ENCODE data around the gene ST6GALNAC2. TPM values are rescaled to one million over a fixed set of nuclear protein-coding genes. Genes with fewer than 3 reads are reported as not detected.

Gene ST6GALNAC2
- total RNA-seq, 1 donor from 2014 or later = 13.6 TPM

GRCh38 chr17:76584427-76585032 is 1.1 kb downstream of the ST6GALNAC2 start:
- Histone ChIP-seq H3K27me3 (ENCODE audit: control insufficient read depth, insufficient read depth, low read length) (peaks cover 14% of the 10 kb centered on the region), H3K4me3 (ENCODE audit: low read depth, low read length) (peak overlapping the region; percentile 51), H3K36me3 (ENCODE audit: control insufficient read depth, insufficient read depth, low read length) (no peaks in the 10 kb centered on the region)
- DNase-seq (ENCODE audit: low read depth) = no peak
- TF ChIP-seq CTCF (IDR thresholded peaks at IDR 0.05; ENCODE audit: insufficient read depth, low read length, poor library complexity, severe bottlenecking) = no peak

- Histone ChIP-seq H3K4me3 (ENCODE audit: low read depth, low read length) (no peak overlapping the region), H3K27me3 (ENCODE audit: control insufficient read depth, insufficient read depth, low read length) (peaks cover 14% of the 10 kb centered on the region), H3K36me3 (ENCODE audit: control insufficient read depth, insufficient read depth, low read length) (no peaks in the 10 kb centered on the region)
- no peak for DNase-seq (ENCODE audit: low read depth)
- no peak for TF ChIP-seq CTCF (IDR thresholded peaks at IDR 0.05; ENCODE audit: insufficient read depth, low read length, poor library complexity, severe bottlenecking)
Measured at GRCh38 chr17:76582660-76583059, 3.0 kb downstream of the ST6GALNAC2 start.

- H3K36me3 ChIP-seq (ENCODE audit: control insufficient read depth, insufficient read depth, low read length) = no peaks in the 10 kb centered on the region
- no peak overlapping the region for H3K4me3 ChIP-seq (ENCODE audit: low read depth, low read length)
- no peak for DNase-seq (ENCODE audit: low read depth)
- peaks cover 6% of the 10 kb centered on the region for H3K27me3 ChIP-seq (ENCODE audit: control insufficient read depth, insufficient read depth, low read length)
- no peak for TF ChIP-seq CTCF (IDR thresholded peaks at IDR 0.05; ENCODE audit: insufficient read depth, low read length, poor library complexity, severe bottlenecking)
Measured at GRCh38 chr17:76581515-76581914, 4.1 kb downstream of the ST6GALNAC2 start.

GRCh38 chr17:76579281-76579680 is 6.4 kb downstream of the ST6GALNAC2 start:
- no peak for DNase-seq (ENCODE audit: low read depth)
- Histone ChIP-seq H3K4me3 (ENCODE audit: low read depth, low read length) (no peak overlapping the region), H3K36me3 (ENCODE audit: control insufficient read depth, insufficient read depth, low read length) (no peaks in the 10 kb centered on the region), H3K27me3 (ENCODE audit: control insufficient read depth, insufficient read depth, low read length) (no peaks in the 10 kb centered on the region)
- TF ChIP-seq CTCF (IDR thresholded peaks at IDR 0.05; ENCODE audit: insufficient read depth, low read length, poor library complexity, severe bottlenecking) = no peak

- TF ChIP-seq CTCF (IDR thresholded peaks at IDR 0.05; ENCODE audit: insufficient read depth, low read length, poor library complexity, severe bottlenecking) = no peak
- Histone ChIP-seq H3K36me3 (ENCODE audit: control insufficient read depth, insufficient read depth, low read length) (no peaks in the 10 kb centered on the region), H3K4me3 (ENCODE audit: low read depth, low read length) (no peak overlapping the region), H3K27me3 (ENCODE audit: control insufficient read depth, insufficient read depth, low read length) (no peaks in the 10 kb centered on the region)
- DNase-seq (ENCODE audit: low read depth) = no peak
Measured at GRCh38 chr17:76578376-76578775, 7.3 kb downstream of the ST6GALNAC2 start.

GRCh38 chr17:76577876-76578275 is 7.8 kb downstream of the ST6GALNAC2 start:
- Histone ChIP-seq H3K36me3 (ENCODE audit: control insufficient read depth, insufficient read depth, low read length) (no peaks in the 10 kb centered on the region), H3K27me3 (ENCODE audit: control insufficient read depth, insufficient read depth, low read length) (no peaks in the 10 kb centered on the region), H3K4me3 (ENCODE audit: low read depth, low read length) (no peak overlapping the region)
- no peak for DNase-seq (ENCODE audit: low read depth)
- TF ChIP-seq CTCF (IDR thresholded peaks at IDR 0.05; ENCODE audit: insufficient read depth, low read length, poor library complexity, severe bottlenecking) = no peak

Measured in kidney epithelial cell (primary cell).